ENCODE data around the gene TNFRSF8. TPM values are rescaled to one million over a fixed set of nuclear protein-coding genes. Genes with fewer than 3 reads are reported as not detected.

Gene TNFRSF8
- total and polyA plus RNA-seq, 7 experiments from 2014 or later = 0.56 to 29.3 (median 4.0) TPM; not detected in 4

- no peaks in the 10 kb centered on the region for H3K9me3 Mint-ChIP-seq
- Histone ChIP-seq H3K27me3 (ENCODE audit: control insufficient read depth in 2 of 2, insufficient read depth in 2 of 2, low read length in 2 of 2) (no peaks in the 10 kb centered on the region), H3K9me3 (ENCODE audit: control insufficient read depth in 2 of 3, low read length in 3 of 3) (no peaks in the 10 kb centered on the region), H3K4me3 (ENCODE audit: low read length) (no peak overlapping the region), H3K4me1 (ENCODE audit: control insufficient read depth in 2 of 2, insufficient read depth in 2 of 2, low read length in 2 of 2) (peaks cover 0 to 5% of the 10 kb centered on the region in 2 donors), H3K27ac (ENCODE audit: low read depth, low read length) (no peak overlapping the region), H3K36me3 (ENCODE audit: control insufficient read depth in 2 of 3, insufficient read depth in 3 of 3, low read length in 3 of 3) (no peaks in the 10 kb centered on the region)
- H3K4me1 Mint-ChIP-seq = peaks cover 0 to 49% (median 0%) of the 10 kb centered on the region in 7 donors
- no peaks in the 10 kb centered on the region for H3K27me3 Mint-ChIP-seq
- POLR2A ChIA-PET = no interaction called here
- CTCF ChIA-PET = no interaction called here
- no peaks in the 10 kb centered on the region for H3K36me3 Mint-ChIP-seq
- ATAC-seq (no peak), DNase-seq (no peak)
- H3K27ac Mint-ChIP-seq = peak overlapping the region in 1 of 9 donors; percentile 70
- H3K4me3 Mint-ChIP-seq = no peak overlapping the region
- intact Hi-C loops (cut with micrococcal nuclease) = no loop called here
These were observed 10.0 kb upstream of the TNFRSF8 start for GRCh38 chr1:12052997-12053686.

- peaks cover 0 to 54% (median 0%) of the 10 kb centered on the region in 7 donors for H3K4me1 Mint-ChIP-seq
- no peak overlapping the region for H3K4me3 Mint-ChIP-seq
- no peaks in the 10 kb centered on the region for H3K36me3 Mint-ChIP-seq
- H3K27me3 ChIP-seq (ENCODE audit: control insufficient read depth in 2 of 2, insufficient read depth in 2 of 2, low read length in 2 of 2) = no peaks in the 10 kb centered on the region
- no peak overlapping the region for H3K4me3 ChIP-seq (ENCODE audit: low read length)
- DNase-seq = no peak
- intact Hi-C loops (cut with micrococcal nuclease) = no loop called here
- no peak for ATAC-seq
- no peaks in the 10 kb centered on the region for H3K36me3 ChIP-seq (ENCODE audit: control insufficient read depth in 2 of 3, insufficient read depth in 3 of 3, low read length in 3 of 3)
- H3K27ac Mint-ChIP-seq = no peak overlapping the region
- no peak overlapping the region for H3K27ac ChIP-seq (ENCODE audit: low read depth, low read length)
- no peaks in the 10 kb centered on the region for H3K9me3 Mint-ChIP-seq
- ChIA-PET CTCF (no interaction called here), POLR2A (no interaction called here)
- H3K4me1 ChIP-seq (ENCODE audit: control insufficient read depth in 2 of 2, insufficient read depth in 2 of 2, low read length in 2 of 2) = peaks cover 0 to 5% of the 10 kb centered on the region in 2 donors
- no peaks in the 10 kb centered on the region for H3K9me3 ChIP-seq (ENCODE audit: control insufficient read depth in 2 of 3, low read length in 3 of 3)
- no peaks in the 10 kb centered on the region for H3K27me3 Mint-ChIP-seq
These were observed 9.2 kb upstream of the TNFRSF8 start for GRCh38 chr1:12053752-12054548.

GRCh38 chr1:12055259-12055658 lies 7.8 kb upstream of the TNFRSF8 start:
- H3K27ac Mint-ChIP-seq = no peak overlapping the region
- no peak overlapping the region for H3K4me3 Mint-ChIP-seq
- Histone ChIP-seq H3K4me1 (ENCODE audit: control insufficient read depth in 2 of 2, insufficient read depth in 2 of 2, low read length in 2 of 2) (peaks cover 0 to 5% of the 10 kb centered on the region in 2 donors), H3K27me3 (ENCODE audit: control insufficient read depth in 2 of 2, insufficient read depth in 2 of 2, low read length in 2 of 2) (no peaks in the 10 kb centered on the region), H3K9me3 (ENCODE audit: control insufficient read depth in 2 of 3, low read length in 3 of 3) (no peaks in the 10 kb centered on the region), H3K4me3 (ENCODE audit: low read length) (no peak overlapping the region), H3K27ac (ENCODE audit: low read depth, low read length) (no peak overlapping the region), H3K36me3 (ENCODE audit: control insufficient read depth in 2 of 3, insufficient read depth in 3 of 3, low read length in 3 of 3) (no peaks in the 10 kb centered on the region)
- ATAC-seq (no peak), DNase-seq (no peak)
- ChIA-PET CTCF (no interaction called here), POLR2A (no interaction called here)
- H3K36me3 Mint-ChIP-seq = peaks cover 0 to 2% (median 0%) of the 10 kb centered on the region in 5 donors
- H3K9me3 Mint-ChIP-seq = peaks cover 0 to 5% (median 0%) of the 10 kb centered on the region in 11 donors
- peaks cover 0 to 58% (median 0%) of the 10 kb centered on the region in 7 donors for H3K4me1 Mint-ChIP-seq
- H3K27me3 Mint-ChIP-seq = peaks cover 0 to 7% (median 0%) of the 10 kb centered on the region in 5 donors
- intact Hi-C loops (cut with micrococcal nuclease) = no loop called here

GRCh38 chr1:12056331-12056841 lies 6.7 kb upstream of the TNFRSF8 start:
- H3K27me3 Mint-ChIP-seq = peaks cover 0 to 7% (median 0%) of the 10 kb centered on the region in 5 donors
- H3K9me3 Mint-ChIP-seq = peaks cover 0 to 8% (median 0%) of the 10 kb centered on the region in 11 donors
- Histone ChIP-seq H3K9me3 (ENCODE audit: control insufficient read depth in 2 of 3, low read length in 3 of 3) (no peaks in the 10 kb centered on the region), H3K27me3 (ENCODE audit: control insufficient read depth in 2 of 2, insufficient read depth in 2 of 2, low read length in 2 of 2) (no peaks in the 10 kb centered on the region), H3K36me3 (ENCODE audit: control insufficient read depth in 2 of 3, insufficient read depth in 3 of 3, low read length in 3 of 3) (no peaks in the 10 kb centered on the region), H3K27ac (ENCODE audit: low read depth, low read length) (no peak overlapping the region), H3K4me3 (ENCODE audit: low read length) (no peak overlapping the region), H3K4me1 (ENCODE audit: control insufficient read depth in 2 of 2, insufficient read depth in 2 of 2, low read length in 2 of 2) (peaks cover 0 to 5% of the 10 kb centered on the region in 2 donors)
- DNase-seq (no peak), ATAC-seq (no peak)
- ChIA-PET POLR2A (no interaction called here), CTCF (no interaction called here)
- intact Hi-C loops (cut with micrococcal nuclease) = no loop called here
- H3K4me3 Mint-ChIP-seq = peak overlapping the region in 1 of 10 donors; percentile 11
- peak overlapping the region in 2 of 9 donors; percentile 41 to 62 for H3K27ac Mint-ChIP-seq
- H3K4me1 Mint-ChIP-seq = peaks cover 0 to 57% (median 0%) of the 10 kb centered on the region in 7 donors
- H3K36me3 Mint-ChIP-seq = peaks cover 0 to 2% (median 0%) of the 10 kb centered on the region in 5 donors

GRCh38 chr1:12057382-12057781 lies 5.7 kb upstream of the TNFRSF8 start:
- ChIA-PET POLR2A (no interaction called here), CTCF (no interaction called here)
- Histone ChIP-seq H3K36me3 (ENCODE audit: control insufficient read depth in 2 of 3, insufficient read depth in 3 of 3, low read length in 3 of 3) (no peaks in the 10 kb centered on the region), H3K4me3 (ENCODE audit: low read length) (no peak overlapping the region), H3K27ac (ENCODE audit: low read depth, low read length) (no peak overlapping the region), H3K4me1 (ENCODE audit: control insufficient read depth in 2 of 2, insufficient read depth in 2 of 2, low read length in 2 of 2) (peaks cover 0 to under 1% of the 10 kb centered on the region in 2 donors), H3K9me3 (ENCODE audit: control insufficient read depth in 2 of 3, low read length in 3 of 3) (no peaks in the 10 kb centered on the region), H3K27me3 (ENCODE audit: control insufficient read depth in 2 of 2, insufficient read depth in 2 of 2, low read length in 2 of 2) (no peaks in the 10 kb centered on the region)
- Mint-ChIP-seq H3K4me3 (no peak overlapping the region), H3K27me3 (peaks cover 0 to 7% (median 0%) of the 10 kb centered on the region in 5 donors), H3K9me3 (peaks cover 0 to 8% (median 0%) of the 10 kb centered on the region in 11 donors), H3K4me1 (peaks cover 0 to 53% (median 0%) of the 10 kb centered on the region in 7 donors), H3K36me3 (peaks cover 0 to 6% (median 0%) of the 10 kb centered on the region in 5 donors), H3K27ac (peak overlapping the region in 1 of 9 donors; percentile 50)
- ATAC-seq = no peak
- intact Hi-C loops (cut with micrococcal nuclease) = no loop called here
- DNase-seq = peak in 1 of 9 donors; percentile 61

- POLR2A ChIA-PET = no interaction called here
- CTCF ChIA-PET = no interaction called here
- H3K27me3 Mint-ChIP-seq = peaks cover 3 to 10% (median 4%) of the 10 kb centered on the region in 5 donors
These were observed 5.0 kb upstream of the TNFRSF8 start for GRCh38 chr1:12057940-12058687.

More at GRCh38 chr1:12057940-12058687, 5.0 kb upstream of the TNFRSF8 start:
- Histone ChIP-seq H3K36me3 (ENCODE audit: control insufficient read depth in 2 of 3, insufficient read depth in 3 of 3, low read length in 3 of 3) (no peaks in the 10 kb centered on the region), H3K27me3 (ENCODE audit: control insufficient read depth in 2 of 2, insufficient read depth in 2 of 2, low read length in 2 of 2) (peaks cover 0 to 4% of the 10 kb centered on the region in 2 donors), H3K27ac (ENCODE audit: low read depth, low read length) (no peak overlapping the region), H3K4me1 (ENCODE audit: control insufficient read depth in 2 of 2, insufficient read depth in 2 of 2, low read length in 2 of 2) (peaks cover 0 to 4% of the 10 kb centered on the region in 2 donors), H3K9me3 (ENCODE audit: control insufficient read depth in 2 of 3, low read length in 3 of 3) (no peaks in the 10 kb centered on the region), H3K4me3 (ENCODE audit: low read length) (no peak overlapping the region)
- Mint-ChIP-seq H3K4me1 (peaks cover 3 to 51% (median 4%) of the 10 kb centered on the region in 7 donors), H3K4me3 (no peak overlapping the region), H3K9me3 (peaks cover 0 to 8% (median 0%) of the 10 kb centered on the region in 11 donors), H3K27ac (no peak overlapping the region), H3K36me3 (peaks cover 0 to 6% (median 0%) of the 10 kb centered on the region in 5 donors)
- DNase-seq = no peak
- no peak for ATAC-seq
- intact Hi-C loops (cut with micrococcal nuclease) = no loop called here

Data from naive thymus-derived CD4-positive, alpha-beta T cell (primary cell).